Neural progenitor cell (in vitro differentiated cells): ENCODE results near the gene ALKBH7. TPM values are rescaled to one million over a fixed set of nuclear protein-coding genes. Genes with fewer than 3 reads are reported as not detected.
"Not testable (repeated sequence)": the region's sequence is repeated elsewhere in the genome, so short reads cannot be mapped to it uniquely, and the experiment has no call there.

Experiments
- DNase-seq: peaks from one replicate; pipeline ENCODE4 v3.0.0-alpha.2; 2016; ENCODE audit warnings: low spot score
- H2AFZ ChIP-seq: fragments of 200-600 bp; sonication (generic); replicated peaks from 2 replicates; pipeline ENCODE4 v1.6.1; 2016; ENCODE audit warnings: antibody characterized with exemption
- H3F3A ChIP-seq: fragments of 200-600 bp; sonication (generic); 2 replicates; pipeline ENCODE4 v1.6.1; 2016; ENCODE audit warnings: antibody characterized with exemption, low read depth
- H3K27ac ChIP-seq: fragments of 200-600 bp; sonication (generic); 2 replicates; pipeline ENCODE4 v1.5.1; 2016; ENCODE audit warnings: mild to moderate bottlenecking
- H3K27me3 ChIP-seq: fragments of 200-600 bp; sonication (generic); 2 replicates; pipeline ENCODE4 v1.6.1; 2016; ENCODE audit warnings: mild to moderate bottlenecking, moderate library complexity
- H3K36me3 ChIP-seq: fragments of 200-600 bp; sonication (generic); 2 replicates; pipeline ENCODE4 v1.5.1; 2016
- H3K4me1 ChIP-seq: fragments of 200-600 bp; sonication (generic); 2 replicates; pipeline ENCODE4 v1.6.1; 2016; ENCODE audit warnings: mixed run types
- H3K4me2 ChIP-seq: fragments of 200-600 bp; sonication (generic); 2 replicates; pipeline ENCODE4 v1.6.1; 2016
- H3K4me3 ChIP-seq: fragments of 200-600 bp; sonication (generic); 2 replicates; pipeline ENCODE4 v1.5.1; 2016
- H3K79me2 ChIP-seq: fragments of 200-600 bp; sonication (generic); 2 replicates; pipeline ENCODE4 v1.6.1; 2016; ENCODE audit warnings: low read depth
- H3K9ac ChIP-seq: fragments of 200-600 bp; sonication (generic); 2 replicates; pipeline ENCODE4 v1.6.1; 2016
- H3K9me3 ChIP-seq: fragments of 200-600 bp; sonication (generic); 2 replicates; pipeline ENCODE4 v1.5.1; 2016; ENCODE audit warnings: low read depth
- H4K20me1 ChIP-seq: fragments of 200-600 bp; sonication (generic); 2 replicates; pipeline ENCODE4 v1.6.1; 2016; ENCODE audit warnings: low read depth
- H3K27ac Mint-ChIP-seq: 3 replicates; pipeline ENCODE4 v1.8.0; 2021; ENCODE audit warnings: mixed read lengths
- H3K27me3 Mint-ChIP-seq: 2 replicates; pipeline ENCODE4 v1.8.0; 2022; ENCODE audit warnings: low read depth, mild to moderate bottlenecking, inconsistent platforms, moderate library complexity, mixed read lengths; ENCODE audit not compliant: insufficient read depth
- H3K36me3 Mint-ChIP-seq: 3 replicates; pipeline ENCODE4 v1.8.0; 2021; ENCODE audit warnings: mixed read lengths
- H3K4me1 Mint-ChIP-seq: 3 replicates; pipeline ENCODE4 v1.8.0; 2021; ENCODE audit warnings: mixed read lengths
- H3K4me3 Mint-ChIP-seq: 3 replicates; pipeline ENCODE4 v1.8.0; 2021; ENCODE audit warnings: mild to moderate bottlenecking, moderate library complexity, mixed read lengths
- H3K9me3 Mint-ChIP-seq: 3 replicates; pipeline ENCODE4 v1.8.0; 2020; ENCODE audit warnings: mixed read lengths
- EZH2 ChIP-seq: fragments of 200-600 bp; sonication (generic); IDR thresholded peaks from 2 replicates; pipeline ENCODE4 v1.6.1; 2017; ENCODE audit warnings: antibody characterized with exemption, mild to moderate bottlenecking, moderate library complexity
- EZH2phosphoT487 ChIP-seq: fragments of 200-600 bp; sonication (generic); IDR thresholded peaks from 2 replicates; pipeline ENCODE4 v1.6.1; 2017; ENCODE audit warnings: antibody characterized with exemption
- total RNA-seq: library from RNA; depleted of rRNA; stranded (reverse); fragments of >200 nt; gene quantifications from 2 replicates; pipeline ENCODE4 v1.2.3, GENCODE V29; 2015; ENCODE audit warnings: low replicate concordance
- TF ChIP-seq, protein P1 (sequence below): fragments of 200-600 bp; sonication (generic); IDR thresholded peaks from 2 replicates; pipeline ENCODE4 v1.5.1; 2017; ENCODE audit warnings: antibody characterized with exemption, mild to moderate bottlenecking

ALKBH7 gene
- total RNA-seq, 1 donor from 2014 or later, result 19.7 TPM

DNA sequence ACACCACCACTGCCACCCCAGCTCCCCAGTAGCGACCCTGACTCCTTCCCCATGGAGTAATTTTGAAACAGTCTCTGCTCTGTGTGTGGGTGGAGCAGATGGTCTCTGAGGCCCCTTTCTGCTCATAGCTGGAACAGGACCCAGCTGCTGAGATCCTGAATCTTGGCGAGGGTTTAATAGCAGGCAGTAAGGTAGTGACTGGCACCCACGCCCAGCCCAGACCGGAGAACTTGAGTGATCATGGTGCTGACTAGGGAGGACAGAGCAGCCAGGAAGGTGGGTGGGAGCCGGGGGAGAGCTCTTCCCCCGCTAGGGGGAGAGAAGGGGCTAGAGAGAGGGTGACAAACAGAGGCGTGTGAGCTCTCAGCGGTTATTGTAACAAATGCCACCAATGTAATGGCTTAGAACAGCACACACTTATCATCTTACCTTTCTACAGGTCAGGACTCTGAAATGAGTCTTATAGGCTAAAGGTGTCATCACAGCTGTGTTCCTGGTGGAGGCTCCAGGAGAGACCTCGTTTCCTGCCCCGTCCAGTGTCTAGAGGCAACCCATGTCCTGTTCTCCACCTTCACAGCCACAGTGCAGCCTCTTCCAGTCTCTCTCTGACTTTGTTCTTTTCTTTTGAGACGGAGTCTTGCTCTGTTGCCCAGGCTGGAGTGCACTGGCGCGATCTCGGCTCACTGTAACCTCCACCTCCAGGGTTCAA, 31.9 kb upstream of the ALKBH7 start:
- peak; percentile 30 for DNase-seq
- no peaks in the 10 kb centered on the region for H3K36me3 Mint-ChIP-seq
- H3K27ac Mint-ChIP-seq, result peak overlapping the region; percentile 81
- Histone ChIP-seq H3K4me3 (no peak overlapping the region), H4K20me1 (no peaks in the 10 kb centered on the region), H3K9me3 (no peaks in the 10 kb centered on the region), H3K27ac (no peak overlapping the region), H3K36me3 (no peaks in the 10 kb centered on the region), H3K4me2 (no peak overlapping the region), H3K79me2 (no peaks in the 10 kb centered on the region), H3K4me1 (no peaks in the 10 kb centered on the region), H2AFZ (peak overlapping the region; percentile 57), H3F3A (no peaks in the 10 kb centered on the region), H3K9ac (no peak overlapping the region), H3K27me3 (no peaks in the 10 kb centered on the region)
- TF ChIP-seq, protein P1, sequence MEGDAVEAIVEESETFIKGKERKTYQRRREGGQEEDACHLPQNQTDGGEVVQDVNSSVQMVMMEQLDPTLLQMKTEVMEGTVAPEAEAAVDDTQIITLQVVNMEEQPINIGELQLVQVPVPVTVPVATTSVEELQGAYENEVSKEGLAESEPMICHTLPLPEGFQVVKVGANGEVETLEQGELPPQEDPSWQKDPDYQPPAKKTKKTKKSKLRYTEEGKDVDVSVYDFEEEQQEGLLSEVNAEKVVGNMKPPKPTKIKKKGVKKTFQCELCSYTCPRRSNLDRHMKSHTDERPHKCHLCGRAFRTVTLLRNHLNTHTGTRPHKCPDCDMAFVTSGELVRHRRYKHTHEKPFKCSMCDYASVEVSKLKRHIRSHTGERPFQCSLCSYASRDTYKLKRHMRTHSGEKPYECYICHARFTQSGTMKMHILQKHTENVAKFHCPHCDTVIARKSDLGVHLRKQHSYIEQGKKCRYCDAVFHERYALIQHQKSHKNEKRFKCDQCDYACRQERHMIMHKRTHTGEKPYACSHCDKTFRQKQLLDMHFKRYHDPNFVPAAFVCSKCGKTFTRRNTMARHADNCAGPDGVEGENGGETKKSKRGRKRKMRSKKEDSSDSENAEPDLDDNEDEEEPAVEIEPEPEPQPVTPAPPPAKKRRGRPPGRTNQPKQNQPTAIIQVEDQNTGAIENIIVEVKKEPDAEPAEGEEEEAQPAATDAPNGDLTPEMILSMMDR, result peak; percentile 27
- TF ChIP-seq EZH2, result no peak
- TF ChIP-seq EZH2phosphoT487, result no peak
- H3K4me3 Mint-ChIP-seq, result no peak overlapping the region
- peaks cover 6% of the 10 kb centered on the region for H3K9me3 Mint-ChIP-seq
- H3K4me1 Mint-ChIP-seq, result no peaks in the 10 kb centered on the region
- peaks cover 8% of the 10 kb centered on the region for H3K27me3 Mint-ChIP-seq

DNA sequence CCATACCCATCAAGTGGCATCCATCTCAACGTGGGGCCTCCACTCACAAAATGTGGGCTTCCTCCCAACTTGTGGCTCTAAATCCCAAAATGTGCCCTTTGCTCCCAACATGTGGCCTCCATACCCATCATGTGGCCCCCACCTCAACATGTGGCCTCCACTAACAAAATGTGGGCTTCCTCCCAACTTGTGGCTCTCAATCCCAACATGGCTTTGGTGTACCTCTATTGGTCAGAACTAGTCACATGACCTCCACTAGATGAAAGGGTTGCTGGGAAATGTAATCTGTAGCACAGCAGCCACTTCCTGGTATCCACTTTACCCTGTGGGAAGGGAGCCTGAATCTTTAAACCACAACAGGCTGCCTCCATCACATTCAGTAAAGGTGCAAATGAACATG, 29.1 kb upstream of the ALKBH7 start:
- TF ChIP-seq EZH2 (no peak), EZH2phosphoT487 (no peak)
- TF ChIP-seq, protein P1, result no peak
- no peaks in the 10 kb centered on the region for H3K36me3 ChIP-seq
- H3K4me1 Mint-ChIP-seq, result no peaks in the 10 kb centered on the region
- H3K9me3 ChIP-seq, result no peaks in the 10 kb centered on the region
- H3K4me3 ChIP-seq, result no peak overlapping the region
- DNase-seq, result no peak
- no peaks in the 10 kb centered on the region for H3K36me3 Mint-ChIP-seq
- H3K4me2 ChIP-seq, result no peak overlapping the region
- no peaks in the 10 kb centered on the region for H3K4me1 ChIP-seq
- peaks cover 10% of the 10 kb centered on the region for H3K27me3 Mint-ChIP-seq
- H4K20me1 ChIP-seq, result no peaks in the 10 kb centered on the region
- H3K4me3 Mint-ChIP-seq, result peak overlapping the region; percentile 35
- H3K27ac ChIP-seq, result no peak overlapping the region
- H3K79me2 ChIP-seq, result no peaks in the 10 kb centered on the region
- H3K9me3 Mint-ChIP-seq, result peaks cover 6% of the 10 kb centered on the region
- H3K27me3 ChIP-seq, result peaks cover under 1% of the 10 kb centered on the region
- no peaks in the 10 kb centered on the region for H3F3A ChIP-seq
- no peak overlapping the region for H3K27ac Mint-ChIP-seq
- no peak overlapping the region for H2AFZ ChIP-seq
- no peak overlapping the region for H3K9ac ChIP-seq

DNA sequence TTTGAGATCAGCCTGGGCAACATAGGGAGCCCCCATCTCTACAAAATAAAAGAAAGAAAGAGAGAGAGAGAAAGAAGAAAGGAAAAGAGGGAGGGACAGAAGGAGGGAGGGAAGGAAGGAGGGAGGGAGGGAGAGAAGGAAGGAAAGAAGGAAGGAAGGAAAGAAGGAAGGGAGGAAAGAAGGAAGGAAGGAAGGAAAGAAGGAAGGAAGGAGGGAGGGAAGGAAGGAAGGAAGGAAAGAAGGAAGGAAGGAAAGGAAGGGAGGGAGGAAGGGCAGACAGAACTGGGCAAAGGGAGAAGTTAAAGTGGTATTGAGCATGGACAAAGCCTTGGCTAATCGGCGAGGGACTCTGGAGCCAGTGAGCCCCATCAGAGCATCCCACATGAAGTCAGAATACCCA, 23.3 kb upstream of the ALKBH7 start:
- not testable (repeated sequence) for H2AFZ ChIP-seq, H3K4me3 ChIP-seq, H3K4me3 Mint-ChIP-seq, DNase-seq, H3K9ac ChIP-seq, H3K4me2 ChIP-seq, H3F3A ChIP-seq, H4K20me1 ChIP-seq, H3K9me3 ChIP-seq, H3K27ac Mint-ChIP-seq, H3K27ac ChIP-seq, H3K9me3 Mint-ChIP-seq, H3K36me3 ChIP-seq, H3K36me3 Mint-ChIP-seq, H3K4me1 Mint-ChIP-seq, H3K4me1 ChIP-seq, H3K79me2 ChIP-seq
- H3K27me3 Mint-ChIP-seq, result peaks cover 10% of the 10 kb centered on the region
- peaks cover 15% of the 10 kb centered on the region for H3K27me3 ChIP-seq

DNA sequence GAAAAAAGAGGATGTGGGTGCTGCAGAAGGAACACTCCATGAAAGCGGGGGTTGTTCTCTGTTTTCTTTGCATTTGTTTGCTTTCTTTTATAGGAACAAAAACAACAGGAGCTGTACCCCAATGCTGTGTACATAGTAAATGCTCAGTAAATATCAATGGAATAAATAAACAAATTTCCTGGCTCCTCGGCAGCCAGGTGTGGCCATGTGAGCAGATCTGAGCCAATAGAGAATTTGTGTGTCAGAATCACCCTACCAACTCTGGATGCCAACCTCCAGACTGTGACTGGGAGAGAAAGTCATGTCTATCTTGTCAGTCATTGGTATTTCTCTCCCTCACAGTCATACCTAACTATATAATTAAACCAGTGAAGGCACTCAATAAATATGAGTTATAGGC, 21.9 kb upstream of the ALKBH7 start:
- H3K36me3 Mint-ChIP-seq, result no peaks in the 10 kb centered on the region
- TF ChIP-seq, protein P1, result no peak
- TF ChIP-seq EZH2phosphoT487, result no peak
- TF ChIP-seq EZH2, result no peak

More for the DNA sequence above, 21.9 kb upstream of the ALKBH7 start:
- no peaks in the 10 kb centered on the region for H3K79me2 ChIP-seq
- H4K20me1 ChIP-seq, result no peaks in the 10 kb centered on the region
- no peaks in the 10 kb centered on the region for H3F3A ChIP-seq
- H3K4me2 ChIP-seq, result no peak overlapping the region
- H2AFZ ChIP-seq, result no peak overlapping the region
- H3K9me3 ChIP-seq, result no peaks in the 10 kb centered on the region
- H3K36me3 ChIP-seq, result no peaks in the 10 kb centered on the region
- no peak overlapping the region for H3K4me3 ChIP-seq
- DNase-seq, result no peak
- H3K27me3 ChIP-seq, result peaks cover 15% of the 10 kb centered on the region
- H3K9me3 Mint-ChIP-seq, result peaks cover 6% of the 10 kb centered on the region
- no peaks in the 10 kb centered on the region for H3K4me1 Mint-ChIP-seq
- H3K4me1 ChIP-seq, result no peaks in the 10 kb centered on the region
- peaks cover 10% of the 10 kb centered on the region for H3K27me3 Mint-ChIP-seq
- no peak overlapping the region for H3K27ac Mint-ChIP-seq
- no peak overlapping the region for H3K27ac ChIP-seq
- no peak overlapping the region for H3K4me3 Mint-ChIP-seq
- H3K9ac ChIP-seq, result no peak overlapping the region
